ENCODE data around the gene ARAP3. TPM values are rescaled to one million over a fixed set of nuclear protein-coding genes. Genes with fewer than 3 reads are reported as not detected.

The ARAP3 gene
- total and polyA plus RNA-seq, 2 experiments from 2014 or later, result 18.4 to 33.2 TPM

- Mint-ChIP-seq H3K4me1 (peaks cover 13% of the 10 kb centered on the region), H3K36me3 (ENCODE audit: low read depth) (no peaks in the 10 kb centered on the region), H3K27me3 (ENCODE audit: insufficient read depth, low read depth, poor library complexity) (peaks cover 12% of the 10 kb centered on the region), H3K9me3 (no peaks in the 10 kb centered on the region), H3K27ac (no peak overlapping the region), H3K4me3 (no peak overlapping the region)
- H2AFZ ChIP-seq, result no peak overlapping the region
- H3K36me3 ChIP-seq (ENCODE audit: insufficient read depth), result no peaks in the 10 kb centered on the region; the same call in 1 of the 2 replicates
- H3K27ac ChIP-seq (ENCODE audit: low read depth), result no peak overlapping the region
- ATAC-seq (no peak), DNase-seq (ENCODE audit: low spot score) (no peak)
- no peaks in the 10 kb centered on the region for H4K20me1 ChIP-seq (replicated peaks; ENCODE audit: insufficient read depth)
- H3K9me2 ChIP-seq (ENCODE audit: insufficient read depth), result no peaks in the 10 kb centered on the region
- TF ChIP-seq ZNF331 (CRISPR knock-in tag; IDR thresholded peaks at IDR 0.05; ENCODE audit: low read depth), result no peak
- no peak for TF ChIP-seq STAT1 (IDR thresholded peaks at IDR 0.05; ENCODE audit: unreplicated experiment)
- peaks cover 2% of the 10 kb centered on the region; the same call in 1 of the 2 replicates for H3F3A ChIP-seq (replicated peaks; ENCODE audit: low read depth)
- peaks cover 13% of the 10 kb centered on the region for H3K4me1 ChIP-seq (ENCODE audit: insufficient read depth)
- peaks cover 54% of the 10 kb centered on the region for H3K27me3 ChIP-seq (ENCODE audit: insufficient read depth)
- H3K4me3 ChIP-seq, result no peak overlapping the region
- no peak overlapping the region for H3K4me2 ChIP-seq
- H3K79me2 ChIP-seq (replicated peaks; ENCODE audit: insufficient read depth), result no peaks in the 10 kb centered on the region
Measured at GRCh38 chr5:141704782-141705297, 22.8 kb upstream of the ARAP3 start.

GRCh38 chr5:141703133-141703561 lies 21.1 kb upstream of the ARAP3 start:
- no peaks in the 10 kb centered on the region for H3K9me2 ChIP-seq (ENCODE audit: insufficient read depth)
- peaks cover 14% of the 10 kb centered on the region for H3K27me3 Mint-ChIP-seq (ENCODE audit: insufficient read depth, low read depth, poor library complexity)
- no peak overlapping the region for H3K4me3 Mint-ChIP-seq
- H4K20me1 ChIP-seq (replicated peaks; ENCODE audit: insufficient read depth), result no peaks in the 10 kb centered on the region
- DNase-seq (ENCODE audit: low spot score), result peak; percentile 38
- TF ChIP-seq ZNF331 (CRISPR knock-in tag; IDR thresholded peaks at IDR 0.05; ENCODE audit: low read depth) (no peak), EZH2 (IDR thresholded peaks at IDR 0.05; ENCODE audit: low read depth, unreplicated experiment) (peak; percentile 45)
- no peak overlapping the region for H3K27ac Mint-ChIP-seq
- peak; percentile 13 for ATAC-seq
- no peak overlapping the region for H3K27ac ChIP-seq (ENCODE audit: low read depth)
- peak overlapping the region; percentile 93 for H3K4me3 ChIP-seq
- peaks cover 13% of the 10 kb centered on the region for H3K4me1 ChIP-seq (ENCODE audit: insufficient read depth)
- H3F3A ChIP-seq (replicated peaks; ENCODE audit: low read depth), result peaks cover 2% of the 10 kb centered on the region; the same call in 1 of the 2 replicates
- H3K36me3 ChIP-seq (ENCODE audit: insufficient read depth), result no peaks in the 10 kb centered on the region; the same call in 1 of the 2 replicates
- peak overlapping the region; percentile 97 for H2AFZ ChIP-seq
- no peaks in the 10 kb centered on the region for H3K9me3 Mint-ChIP-seq
- H3K79me2 ChIP-seq (replicated peaks; ENCODE audit: insufficient read depth), result no peaks in the 10 kb centered on the region
- no peaks in the 10 kb centered on the region for H3K36me3 Mint-ChIP-seq (ENCODE audit: low read depth)
- peaks cover 10% of the 10 kb centered on the region for H3K4me1 Mint-ChIP-seq
- peaks cover 54% of the 10 kb centered on the region for H3K27me3 ChIP-seq (ENCODE audit: insufficient read depth)
- H3K4me2 ChIP-seq, result peak overlapping the region; percentile 99

- H3K36me3 ChIP-seq (ENCODE audit: insufficient read depth), result no peaks in the 10 kb centered on the region; the same call in 1 of the 2 replicates
- H4K20me1 ChIP-seq (replicated peaks; ENCODE audit: insufficient read depth), result no peaks in the 10 kb centered on the region
- no peak for TF ChIP-seq EZH2phosphoT487 (IDR thresholded peaks at IDR 0.05; ENCODE audit: unreplicated experiment)
- TF ChIP-seq ETS1 (IDR thresholded peaks at IDR 0.05), result no peak
- no peak for TF ChIP-seq REST (IDR thresholded peaks at IDR 0.05; ENCODE audit: unreplicated experiment)
- TF ChIP-seq POLR2AphosphoS5 (IDR thresholded peaks at IDR 0.05; ENCODE audit: low read depth), result no peak
- no peak for TF ChIP-seq ZNF331 (CRISPR knock-in tag; IDR thresholded peaks at IDR 0.05; ENCODE audit: low read depth)
- no peak for TF ChIP-seq CREB1 (CRISPR knock-in tag; IDR thresholded peaks at IDR 0.05; ENCODE audit: low read depth)
- no peak for TF ChIP-seq EZH2 (IDR thresholded peaks at IDR 0.05; ENCODE audit: low read depth, unreplicated experiment)
- peaks cover 19% of the 10 kb centered on the region for H3K4me1 ChIP-seq (ENCODE audit: insufficient read depth)
- Mint-ChIP-seq H3K4me1 (peaks cover 20% of the 10 kb centered on the region), H3K27ac (no peak overlapping the region), H3K4me3 (no peak overlapping the region), H3K36me3 (ENCODE audit: low read depth) (no peaks in the 10 kb centered on the region), H3K27me3 (ENCODE audit: insufficient read depth, low read depth, poor library complexity) (peaks cover 14% of the 10 kb centered on the region), H3K9me3 (no peaks in the 10 kb centered on the region)
- H3K79me2 ChIP-seq (replicated peaks; ENCODE audit: insufficient read depth), result no peaks in the 10 kb centered on the region
- peaks cover 2% of the 10 kb centered on the region; the same call in 1 of the 2 replicates for H3F3A ChIP-seq (replicated peaks; ENCODE audit: low read depth)
- peak overlapping the region; percentile 99 for H3K4me2 ChIP-seq
- H3K9me2 ChIP-seq (ENCODE audit: insufficient read depth), result no peaks in the 10 kb centered on the region
- H3K27me3 ChIP-seq (ENCODE audit: insufficient read depth), result peaks cover 54% of the 10 kb centered on the region
- ATAC-seq (peak; percentile 6), DNase-seq (ENCODE audit: low spot score) (peak; percentile 26)
- peak overlapping the region; percentile 93 for H3K4me3 ChIP-seq
- H3K27ac ChIP-seq (ENCODE audit: low read depth), result no peak overlapping the region
- peak overlapping the region; percentile 73 for H2AFZ ChIP-seq
Measured at GRCh38 chr5:141701360-141702119, 19.5 kb upstream of the ARAP3 start.
